GM23338 (cell line): ENCODE measurements around the gene OCA2.

ENCODE experiments used
- CTCF ChIP-seq, 2 experiments: fragments of 200-600 bp in 1 of 2; sonication (generic) in 1 of 2; conservative IDR thresholded peaks; 2 replicates each; pipeline versions ENCODE4 v1.5.1 to v1.6.1; 2016 to 2017; ENCODE audit warnings: antibody characterized with exemption in 2 of 2, low read depth in 2 of 2, mild to moderate bottlenecking in 2 of 2, moderate library complexity in 1 of 2
- EZH2 ChIP-seq: fragments of 200-600 bp; sonication (generic); IDR thresholded peaks from one replicate; pipeline ENCODE4 v1.8.0; 2017; ENCODE audit warnings: antibody characterized with exemption, mild to moderate bottlenecking, low read depth; ENCODE audit not compliant: unreplicated experiment
- EZH2phosphoT487 ChIP-seq: fragments of 200-600 bp; sonication (generic); IDR thresholded peaks from one replicate; pipeline ENCODE4 v1.8.1; 2018; ENCODE audit warnings: antibody characterized with exemption; ENCODE audit not compliant: unreplicated experiment
- REST ChIP-seq: IDR thresholded peaks from one replicate; pipeline ENCODE4 v1.6.1; 2018; ENCODE audit warnings: antibody characterized with exemption; ENCODE audit not compliant: unreplicated experiment

- TF ChIP-seq CTCF (conservative IDR thresholded peaks at IDR 0.05; ENCODE audit: low read depth in 2 of 2) (no peak), REST (no peak), EZH2 (no peak), EZH2phosphoT487 (no peak)
These were observed 192.3 kb downstream of the OCA2 start for GRCh38 chr15:27906802-27907201.
